ENCODE data around the gene SCN2B. TPM values are rescaled to one million over a fixed set of nuclear protein-coding genes. Genes with fewer than 3 reads are reported as not detected.
A peak's percentile ranks its signal among the peaks of the same experiment; 100 is the strongest.

The SCN2B gene
- total and polyA plus RNA-seq, 7 donors, result 0.09 to 6.6 (median 0.51) TPM

GRCh38 chr11:118152020-118152551 lies 24.4 kb downstream of the SCN2B start:
- peak overlapping the region; percentile 48 for H3K27ac ChIP-seq
- WGBS, 3 donors, result 10 to 17% (median 13%) methylated on average over 16 of the region's 16 CpGs
- H3K36me3 ChIP-seq (ENCODE audit: insufficient read depth in 1 of 2, low read depth in 1 of 2), result no peaks in the 10 kb centered on the region
- no peak for TF ChIP-seq CTCF (IDR thresholded peaks at IDR 0.05)
- ATAC-seq (no peak), DNase-seq (no peak)
- peaks cover 18% of the 10 kb centered on the region for H3K4me1 ChIP-seq
- peaks cover 0 to 20% (median 0%) of the 10 kb centered on the region in 3 donors for H3K27me3 ChIP-seq (ENCODE audit: insufficient read depth in 3 of 3, low read length in 2 of 3)
- no peaks in the 10 kb centered on the region for H3K9me3 ChIP-seq
- intact Hi-C loops (cut with DNase I), result no loop called here
- H3K4me3 ChIP-seq, result peak overlapping the region; percentile 70

- peak overlapping the region; percentile 31 for H3K27ac ChIP-seq
- intact Hi-C loops (cut with DNase I), result no loop called here
- 20 to 40% (median 29%) methylated on average over 5 of the region's 5 CpGs for WGBS, 3 donors
- H3K36me3 ChIP-seq (ENCODE audit: insufficient read depth in 1 of 2, low read depth in 1 of 2), result no peaks in the 10 kb centered on the region
- TF ChIP-seq CTCF (IDR thresholded peaks at IDR 0.05), result no peak
- ATAC-seq (no peak), DNase-seq (no peak)
- peaks cover 18% of the 10 kb centered on the region for H3K4me1 ChIP-seq
- H3K9me3 ChIP-seq, result no peaks in the 10 kb centered on the region
- peak overlapping the region; percentile 70 for H3K4me3 ChIP-seq
- peaks cover 0 to 20% (median 0%) of the 10 kb centered on the region in 3 donors for H3K27me3 ChIP-seq (ENCODE audit: insufficient read depth in 3 of 3, low read length in 2 of 3)
Measured at GRCh38 chr11:118151431-118151830, 25.0 kb downstream of the SCN2B start.

GRCh38 chr11:118149493-118149892 lies 26.9 kb downstream of the SCN2B start:
- no peaks in the 10 kb centered on the region for H3K9me3 ChIP-seq
- H3K4me3 ChIP-seq, result no peak overlapping the region
- peaks cover under 1% of the 10 kb centered on the region for H3K4me1 ChIP-seq
- no peak for DNase-seq
- intact Hi-C loops (cut with DNase I), result loop anchor here (5.0 to 10.0 kb wide), 3 partner anchors 205 to 345 kb away; partner anchors contain the start of gene UBE4A (in 1 of the 2)
- ATAC-seq, result no peak
- H3K27me3 ChIP-seq (ENCODE audit: insufficient read depth in 3 of 3, low read length in 2 of 3), result peaks cover 0 to 20% (median 0%) of the 10 kb centered on the region in 3 donors
- TF ChIP-seq CTCF (IDR thresholded peaks at IDR 0.05), result no peak
- H3K36me3 ChIP-seq (ENCODE audit: insufficient read depth in 1 of 2, low read depth in 1 of 2), result no peaks in the 10 kb centered on the region
- H3K27ac ChIP-seq, result peak overlapping the region; percentile 4
- 72 to 100% (median 87%) methylated on average over 1 of the region's 1 CpG for WGBS, 3 donors

- Histone ChIP-seq H3K4me1 (no peaks in the 10 kb centered on the region), H3K36me3 (ENCODE audit: insufficient read depth in 1 of 2, low read depth in 1 of 2) (no peaks in the 10 kb centered on the region), H3K27me3 (ENCODE audit: insufficient read depth in 3 of 3, low read length in 2 of 3) (peaks cover 0 to 15% (median 0%) of the 10 kb centered on the region in 3 donors), H3K4me3 (no peak overlapping the region), H3K9me3 (no peaks in the 10 kb centered on the region), H3K27ac (peak overlapping the region; percentile 52)
- TF ChIP-seq CTCF (IDR thresholded peaks at IDR 0.05), result no peak
- DNase-seq (peak in 1 of 2 donors; percentile 30), ATAC-seq (no peak)
- 80 to 90% (median 80%) methylated on average over 2 of the region's 2 CpGs for WGBS, 3 donors
- intact Hi-C loops (cut with DNase I), result loop anchor here (5.0 to 10.0 kb wide), 3 partner anchors 206 to 346 kb away; partner anchors contain the start of gene UBE4A (in 1 of the 2)
Measured at GRCh38 chr11:118148856-118149255, 27.6 kb downstream of the SCN2B start.
